Mucosa of stomach (tissue), 1 donor: ENCODE data around the gene GMPPA.

ENCODE experiments used
- H3K27me3 ChIP-seq: one replicate; pipeline ENCODE4 v1.7.0; 2013; ENCODE audit warnings: mild to moderate bottlenecking, low read length; ENCODE audit not compliant: control insufficient read depth, insufficient read depth
- H3K36me3 ChIP-seq: one replicate; pipeline ENCODE4 v1.7.0; 2013; ENCODE audit warnings: low read length; ENCODE audit not compliant: control insufficient read depth, insufficient read depth
- H3K4me1 ChIP-seq: one replicate; pipeline ENCODE4 v1.7.0; 2013; ENCODE audit warnings: mild to moderate bottlenecking, low read length; ENCODE audit not compliant: control insufficient read depth, insufficient read depth
- H3K4me3 ChIP-seq: one replicate; pipeline ENCODE4 v1.7.0; 2013; ENCODE audit warnings: low read length
- H3K9ac ChIP-seq: one replicate; pipeline ENCODE4 v1.7.0; 2013; ENCODE audit warnings: mild to moderate bottlenecking, low read length, moderate library complexity
- H3K9me3 ChIP-seq: one replicate; pipeline ENCODE4 v1.7.0; 2013; ENCODE audit warnings: mild to moderate bottlenecking, low read length, moderate library complexity; ENCODE audit not compliant: control insufficient read depth
- donor health status: Pancreatic carcinoma.

The GMPPA gene

GRCh38 chr2:219536967-219537366 lies 38.3 kb downstream of the GMPPA start:
- Histone ChIP-seq H3K9ac (no peak overlapping the region), H3K9me3 (no peaks in the 10 kb centered on the region), H3K27me3 (no peaks in the 10 kb centered on the region), H3K36me3 (no peaks in the 10 kb centered on the region), H3K4me3 (no peak overlapping the region), H3K4me1 (peaks cover 7% of the 10 kb centered on the region)

GRCh38 chr2:219537657-219538488 lies 39.2 kb downstream of the GMPPA start:
- Histone ChIP-seq H3K4me3 (no peak overlapping the region), H3K9ac (no peak overlapping the region), H3K4me1 (peaks cover 14% of the 10 kb centered on the region), H3K27me3 (no peaks in the 10 kb centered on the region), H3K36me3 (no peaks in the 10 kb centered on the region), H3K9me3 (no peaks in the 10 kb centered on the region)

GRCh38 chr2:219538504-219538951 lies 39.8 kb downstream of the GMPPA start:
- Histone ChIP-seq H3K4me3 (no peak overlapping the region), H3K9ac (no peak overlapping the region), H3K9me3 (no peaks in the 10 kb centered on the region), H3K27me3 (no peaks in the 10 kb centered on the region), H3K4me1 (peaks cover 14% of the 10 kb centered on the region), H3K36me3 (no peaks in the 10 kb centered on the region)

GRCh38 chr2:219538956-219539788 lies 40.5 kb downstream of the GMPPA start:
- Histone ChIP-seq H3K4me3 (no peak overlapping the region), H3K9ac (no peak overlapping the region), H3K4me1 (peaks cover 14% of the 10 kb centered on the region), H3K9me3 (no peaks in the 10 kb centered on the region), H3K36me3 (no peaks in the 10 kb centered on the region), H3K27me3 (no peaks in the 10 kb centered on the region)

- Histone ChIP-seq H3K9me3 (no peaks in the 10 kb centered on the region), H3K27me3 (no peaks in the 10 kb centered on the region), H3K36me3 (no peaks in the 10 kb centered on the region), H3K4me1 (peaks cover 14% of the 10 kb centered on the region), H3K4me3 (no peak overlapping the region), H3K9ac (no peak overlapping the region)
Observed at GRCh38 chr2:219539926-219540678, 41.4 kb downstream of the GMPPA start.

GRCh38 chr2:219540784-219541504 lies 42.3 kb downstream of the GMPPA start:
- no peak overlapping the region for H3K4me3 ChIP-seq
- peaks cover 14% of the 10 kb centered on the region for H3K4me1 ChIP-seq
- no peaks in the 10 kb centered on the region for H3K9me3 ChIP-seq
- H3K9ac ChIP-seq = no peak overlapping the region
- H3K36me3 ChIP-seq = no peaks in the 10 kb centered on the region
- no peaks in the 10 kb centered on the region for H3K27me3 ChIP-seq

- Histone ChIP-seq H3K27me3 (no peaks in the 10 kb centered on the region), H3K9ac (peak overlapping the region; percentile 76), H3K4me3 (no peak overlapping the region), H3K36me3 (no peaks in the 10 kb centered on the region), H3K4me1 (peaks cover 14% of the 10 kb centered on the region), H3K9me3 (no peaks in the 10 kb centered on the region)
Observed at GRCh38 chr2:219541611-219542180, 43.0 kb downstream of the GMPPA start.

- Histone ChIP-seq H3K36me3 (no peaks in the 10 kb centered on the region), H3K27me3 (no peaks in the 10 kb centered on the region), H3K4me1 (peaks cover 14% of the 10 kb centered on the region), H3K4me3 (peak overlapping the region; percentile 71), H3K9ac (peak overlapping the region; percentile 76), H3K9me3 (no peaks in the 10 kb centered on the region)
Observed at GRCh38 chr2:219542931-219543595, 44.4 kb downstream of the GMPPA start.

- Histone ChIP-seq H3K4me3 (peak within 1 kb of the TSS; percentile 71), H3K9ac (peak within 1 kb of the TSS; percentile 76), H3K27me3 (no peaks in the 10 kb centered on the region), H3K36me3 (no peaks in the 10 kb centered on the region), H3K9me3 (no peaks in the 10 kb centered on the region), H3K4me1 (peaks cover 14% of the 10 kb centered on the region)
Observed at GRCh38 chr2:219543596-219544358, 45.1 kb downstream of the GMPPA start, which contains the start of the genes CHPF and TMEM198. CHPF (minus strand) TSS chr2:219543809; CDS start chr2:219543538, 271 bp downstream. TMEM198 (plus strand) TSS chr2:219544028; CDS start chr2:219544728, 700 bp downstream.

GRCh38 chr2:219544567-219544966 lies 45.9 kb downstream of the GMPPA start:
- Histone ChIP-seq H3K9ac (no peak overlapping the region), H3K36me3 (no peaks in the 10 kb centered on the region), H3K4me3 (no peak overlapping the region), H3K9me3 (no peaks in the 10 kb centered on the region), H3K27me3 (no peaks in the 10 kb centered on the region), H3K4me1 (peaks cover 14% of the 10 kb centered on the region)
